ENCODE measurements around the gene BLVRB.

DNA sequence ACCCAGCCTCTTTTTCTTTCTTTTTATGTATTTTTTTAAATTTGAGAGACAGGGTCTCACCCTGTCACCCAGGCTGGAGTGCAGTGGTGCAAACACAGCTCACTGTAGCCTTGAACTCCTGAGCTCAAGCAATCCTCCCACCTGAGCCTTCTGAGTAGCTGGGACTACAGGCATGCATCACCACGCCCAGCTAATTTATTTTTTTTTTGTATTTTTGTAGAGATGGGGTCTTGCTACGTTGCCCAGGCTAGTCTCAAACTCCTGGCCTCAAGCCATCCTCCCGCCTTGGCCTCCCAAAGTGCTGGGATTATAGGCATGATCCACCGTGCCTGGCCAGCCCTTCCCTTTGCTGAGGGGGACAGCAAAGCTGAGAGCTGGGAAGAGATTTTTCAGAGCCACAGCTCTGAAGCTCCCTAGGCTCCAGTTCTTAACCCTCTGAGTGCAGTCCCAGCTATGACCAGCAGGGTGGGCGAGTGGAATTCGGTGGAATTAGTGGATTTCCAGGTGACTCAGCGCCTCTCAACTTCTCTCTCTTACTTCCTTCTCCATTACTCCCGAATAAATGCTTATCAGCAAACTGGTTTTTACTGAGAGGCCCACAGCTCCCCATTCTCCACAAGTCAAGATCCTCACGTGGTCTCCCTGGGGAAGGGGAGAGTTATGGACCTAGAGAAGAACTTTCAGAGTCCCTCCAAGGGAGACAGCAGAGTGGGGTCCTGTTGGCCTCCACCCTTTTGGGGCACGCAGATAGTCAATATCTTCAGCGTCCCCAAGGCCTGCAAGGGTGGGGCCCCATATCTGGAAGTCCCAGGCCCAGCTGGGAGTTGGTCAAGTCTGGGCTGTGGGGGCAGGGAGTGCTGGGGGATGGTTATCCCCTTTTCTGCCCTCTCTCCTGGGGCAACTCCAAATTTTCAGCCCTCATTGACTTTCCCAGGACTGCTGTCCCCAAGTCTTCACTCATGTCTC, 1.2 kb downstream of the BLVRB start:
- TF ChIP-seq, protein P1, sequence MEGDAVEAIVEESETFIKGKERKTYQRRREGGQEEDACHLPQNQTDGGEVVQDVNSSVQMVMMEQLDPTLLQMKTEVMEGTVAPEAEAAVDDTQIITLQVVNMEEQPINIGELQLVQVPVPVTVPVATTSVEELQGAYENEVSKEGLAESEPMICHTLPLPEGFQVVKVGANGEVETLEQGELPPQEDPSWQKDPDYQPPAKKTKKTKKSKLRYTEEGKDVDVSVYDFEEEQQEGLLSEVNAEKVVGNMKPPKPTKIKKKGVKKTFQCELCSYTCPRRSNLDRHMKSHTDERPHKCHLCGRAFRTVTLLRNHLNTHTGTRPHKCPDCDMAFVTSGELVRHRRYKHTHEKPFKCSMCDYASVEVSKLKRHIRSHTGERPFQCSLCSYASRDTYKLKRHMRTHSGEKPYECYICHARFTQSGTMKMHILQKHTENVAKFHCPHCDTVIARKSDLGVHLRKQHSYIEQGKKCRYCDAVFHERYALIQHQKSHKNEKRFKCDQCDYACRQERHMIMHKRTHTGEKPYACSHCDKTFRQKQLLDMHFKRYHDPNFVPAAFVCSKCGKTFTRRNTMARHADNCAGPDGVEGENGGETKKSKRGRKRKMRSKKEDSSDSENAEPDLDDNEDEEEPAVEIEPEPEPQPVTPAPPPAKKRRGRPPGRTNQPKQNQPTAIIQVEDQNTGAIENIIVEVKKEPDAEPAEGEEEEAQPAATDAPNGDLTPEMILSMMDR (IDR thresholded peaks at IDR 0.05), result peak in 3 of 4 experiments; percentile 89 to 94 (median 90)
- TF ChIP-seq POLR2A (IDR thresholded peaks at IDR 0.05) (no peak), POLR2AphosphoS5 (IDR thresholded peaks at IDR 0.05) (no peak)

Data from gastroesophageal sphincter (tissue), 3 donors.